DMS 273 (cell line): ENCODE data around the gene CTXND1.
"Not testable (repeated sequence)": the region's sequence is repeated elsewhere in the genome, so short reads cannot be mapped to it uniquely, and the experiment has no call there.

ENCODE experiments used
- DNase-seq: peaks from one replicate; lab custom pipeline; 2025; ENCODE audit not compliant: unreplicated experiment; lab: John Stamatoyannopoulos, UW

The CTXND1 gene

DNA sequence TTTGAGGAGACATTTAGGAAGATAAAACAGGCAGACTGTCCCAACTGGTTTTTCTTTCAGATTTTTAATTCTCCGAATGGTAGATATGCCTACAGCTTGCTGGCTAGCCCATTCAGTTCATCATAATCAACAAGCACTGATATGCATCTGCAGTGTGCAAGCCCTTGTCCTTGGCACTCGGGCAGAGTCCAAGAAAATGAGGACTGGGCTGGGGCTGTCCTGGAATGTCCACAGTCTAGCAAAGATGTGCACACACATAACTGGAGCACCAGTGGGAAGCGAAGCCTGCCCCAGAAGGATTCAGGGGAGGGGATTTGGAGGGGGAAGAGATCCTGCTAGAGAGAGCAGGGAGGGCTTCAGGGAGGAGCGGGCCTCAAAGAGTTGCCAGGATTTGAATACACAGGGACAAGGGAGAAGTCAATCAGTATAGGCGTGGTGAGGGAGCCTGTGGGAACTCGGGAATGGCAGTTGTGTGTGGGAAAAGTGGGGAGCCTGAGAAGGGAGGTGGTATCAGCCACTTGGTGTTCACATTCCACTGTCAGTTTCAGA is 90.5 kb downstream of the CTXND1 start:
- DNase-seq, result no peak

DNA sequence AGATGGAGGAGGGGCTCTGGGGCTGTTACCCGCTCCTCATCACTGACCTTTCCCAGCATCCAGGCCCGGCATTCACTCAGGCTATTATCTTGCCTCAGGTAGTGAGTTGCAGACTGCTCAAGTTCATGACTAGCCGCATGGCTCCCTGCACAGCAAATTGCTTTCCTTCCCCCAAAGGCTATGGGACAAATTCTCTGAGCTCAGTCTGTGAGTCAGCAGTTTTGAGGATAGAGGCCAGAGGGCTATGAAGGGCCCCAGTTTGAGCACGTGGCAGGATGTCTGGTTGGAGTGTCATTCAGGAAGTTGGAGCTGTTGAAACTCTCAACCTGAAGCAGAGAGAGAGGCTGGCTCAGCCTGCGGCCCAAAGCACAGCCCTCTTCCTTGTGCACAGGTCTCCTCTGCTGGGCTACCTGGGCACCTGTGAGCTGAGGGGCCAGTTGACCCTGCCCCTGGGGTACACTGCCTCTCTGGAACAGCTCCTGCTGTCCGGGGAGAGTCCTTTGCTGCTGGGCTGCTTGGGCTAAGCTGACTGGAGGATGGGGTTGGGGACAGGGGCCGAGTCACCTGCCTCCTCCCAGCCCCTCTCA is 91.3 kb downstream of the CTXND1 start:
- DNase-seq, result no peak

DNA sequence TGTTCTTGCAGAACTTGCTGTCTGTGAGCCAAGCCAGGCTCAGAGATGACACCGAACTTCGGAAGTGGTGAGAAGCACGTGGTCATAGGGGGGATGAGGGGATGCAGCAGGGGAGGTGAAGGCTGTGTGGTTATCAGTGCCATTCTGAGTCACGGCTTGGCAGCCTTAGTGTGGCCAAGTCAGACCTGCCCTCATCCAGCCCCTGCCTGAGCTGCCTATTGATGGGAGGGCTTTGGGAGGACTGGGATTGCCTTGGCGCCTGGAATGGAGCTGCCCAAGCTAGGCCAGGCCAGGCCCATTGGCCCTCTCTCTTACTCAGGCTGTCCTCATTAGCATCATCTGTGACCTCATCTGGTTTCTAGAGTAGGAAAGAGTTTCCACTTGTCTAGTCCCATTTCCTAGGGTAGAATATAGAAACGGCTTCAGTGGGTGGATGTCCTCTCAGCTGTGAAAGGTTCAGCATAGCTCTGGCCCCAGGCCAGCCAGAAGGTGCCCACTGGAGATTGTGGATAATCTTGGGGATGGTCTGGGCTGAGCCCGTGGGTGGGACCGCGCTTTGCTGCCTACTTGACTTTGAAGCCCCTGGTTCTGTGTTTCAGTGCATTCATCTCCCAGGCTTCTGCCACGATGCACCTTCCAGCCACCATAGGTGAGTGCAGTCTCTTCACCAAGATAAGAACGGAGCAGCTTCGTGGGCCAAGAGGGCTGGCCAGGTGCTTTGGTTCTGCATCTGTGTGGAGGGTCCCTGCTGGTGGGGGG is 92.0 kb downstream of the CTXND1 start:
- DNase-seq, result no peak

GRCh38 chr15:80159301-80159700 is 92.7 kb downstream of the CTXND1 start:
- no peak for DNase-seq

- DNase-seq, result peak; percentile 20
These were observed 94.8 kb downstream of the CTXND1 start for GRCh38 chr15:80157215-80157614.

DNA sequence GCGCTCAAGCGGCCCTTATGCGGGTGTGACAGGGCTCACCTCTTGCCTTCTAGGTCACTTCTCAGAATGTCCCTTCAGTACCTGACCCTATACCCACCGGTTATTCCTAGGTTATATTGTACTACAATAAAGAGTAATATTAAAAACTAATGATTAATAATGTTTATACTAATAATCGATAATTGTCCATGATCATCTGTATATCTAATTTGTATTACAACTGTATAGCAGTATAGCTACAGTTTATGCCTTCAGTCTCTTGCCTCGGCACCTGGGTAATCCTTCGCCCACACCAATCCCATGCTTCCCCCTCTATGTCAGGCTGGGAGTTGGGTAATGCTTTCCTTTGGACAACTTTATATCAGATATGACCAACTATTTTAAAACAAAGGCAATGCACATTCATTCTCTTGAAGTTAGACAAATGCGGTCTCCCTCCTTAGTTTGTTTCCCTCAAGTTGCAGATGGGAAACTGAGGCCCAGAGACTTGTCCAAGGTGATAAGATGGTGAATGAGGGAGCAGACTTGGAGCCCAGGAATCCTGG is 95.8 kb downstream of the CTXND1 start:
- no peak for DNase-seq

DNA sequence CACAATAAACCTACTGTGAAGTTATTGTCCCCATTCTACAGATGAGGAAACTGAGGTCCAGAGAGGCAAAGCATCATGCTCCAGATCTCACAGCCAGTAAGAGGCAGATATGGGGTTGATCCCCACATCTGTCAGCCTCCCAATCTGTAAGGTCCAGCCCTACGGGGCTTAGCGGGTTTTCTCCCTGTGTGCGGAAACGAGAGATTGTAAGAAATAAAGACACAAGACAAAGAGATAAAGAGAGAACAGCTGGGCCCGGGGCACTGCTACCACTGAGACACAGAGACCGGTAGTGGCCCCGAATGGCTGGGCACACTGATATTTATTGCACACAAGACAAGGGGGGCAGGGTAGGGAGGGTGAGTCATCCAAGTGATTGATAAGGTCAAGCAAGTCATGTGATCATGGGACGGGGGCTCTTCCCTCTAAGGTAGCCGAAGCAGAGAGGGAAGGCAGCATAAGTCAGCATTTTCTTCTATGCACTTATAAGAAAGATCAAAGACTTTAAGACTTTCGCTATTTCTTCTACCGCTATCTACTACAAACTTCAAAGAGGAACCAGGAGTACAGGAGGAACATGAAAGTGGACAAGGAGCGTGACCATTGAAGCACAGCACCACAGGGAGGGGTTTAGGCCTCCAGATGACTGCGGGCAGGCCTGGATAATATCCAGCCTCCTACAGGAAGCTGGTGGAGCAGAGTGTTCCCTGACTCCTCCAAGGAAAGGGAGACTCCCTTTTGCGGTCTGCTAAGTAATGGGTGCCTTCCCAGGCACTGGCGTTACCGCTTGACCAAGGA is 96.4 kb downstream of the CTXND1 start:
- DNase-seq, result not testable (repeated sequence)

DNA sequence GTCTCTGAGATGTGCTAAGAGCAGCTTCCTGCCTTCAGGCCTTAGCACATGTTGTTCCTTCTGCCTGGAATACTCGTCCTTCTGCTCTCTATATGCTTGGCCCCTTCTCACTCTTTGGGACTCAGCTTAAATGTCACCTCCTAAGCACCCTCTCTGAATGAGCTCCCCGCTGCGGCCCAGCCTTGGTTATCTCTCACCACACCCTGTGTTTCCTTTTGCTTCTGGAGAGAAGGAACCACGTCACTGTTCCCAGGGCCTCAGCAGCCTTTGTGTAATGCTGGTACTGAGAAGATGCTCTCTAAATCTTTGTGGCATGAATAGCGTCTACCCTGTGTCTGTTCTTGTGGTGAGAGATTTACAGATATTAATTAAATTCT is 97.0 kb downstream of the CTXND1 start:
- DNase-seq, result no peak

DNA sequence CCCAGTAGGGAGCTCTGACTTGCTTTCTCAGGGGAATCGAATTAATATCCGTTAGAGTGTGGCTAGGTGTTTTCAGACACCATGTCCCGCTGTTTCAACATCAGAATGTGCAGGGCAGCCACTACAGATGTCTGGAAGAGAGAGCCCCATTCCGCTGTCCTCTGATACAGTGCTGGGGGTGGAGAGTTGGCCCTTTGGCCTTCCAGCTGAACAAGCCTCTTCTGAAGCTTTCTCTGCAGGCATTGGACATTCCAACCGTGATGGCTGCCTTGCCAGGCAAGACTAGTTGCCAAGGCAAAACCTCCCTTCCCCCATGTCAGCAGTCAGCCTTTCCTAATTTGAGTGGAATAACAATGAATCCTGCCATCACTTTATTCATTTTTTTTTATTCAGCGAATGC is 97.7 kb downstream of the CTXND1 start:
- DNase-seq, result no peak

GRCh38 chr15:80153900-80154299 is 98.1 kb downstream of the CTXND1 start:
- DNase-seq, result no peak

DNA sequence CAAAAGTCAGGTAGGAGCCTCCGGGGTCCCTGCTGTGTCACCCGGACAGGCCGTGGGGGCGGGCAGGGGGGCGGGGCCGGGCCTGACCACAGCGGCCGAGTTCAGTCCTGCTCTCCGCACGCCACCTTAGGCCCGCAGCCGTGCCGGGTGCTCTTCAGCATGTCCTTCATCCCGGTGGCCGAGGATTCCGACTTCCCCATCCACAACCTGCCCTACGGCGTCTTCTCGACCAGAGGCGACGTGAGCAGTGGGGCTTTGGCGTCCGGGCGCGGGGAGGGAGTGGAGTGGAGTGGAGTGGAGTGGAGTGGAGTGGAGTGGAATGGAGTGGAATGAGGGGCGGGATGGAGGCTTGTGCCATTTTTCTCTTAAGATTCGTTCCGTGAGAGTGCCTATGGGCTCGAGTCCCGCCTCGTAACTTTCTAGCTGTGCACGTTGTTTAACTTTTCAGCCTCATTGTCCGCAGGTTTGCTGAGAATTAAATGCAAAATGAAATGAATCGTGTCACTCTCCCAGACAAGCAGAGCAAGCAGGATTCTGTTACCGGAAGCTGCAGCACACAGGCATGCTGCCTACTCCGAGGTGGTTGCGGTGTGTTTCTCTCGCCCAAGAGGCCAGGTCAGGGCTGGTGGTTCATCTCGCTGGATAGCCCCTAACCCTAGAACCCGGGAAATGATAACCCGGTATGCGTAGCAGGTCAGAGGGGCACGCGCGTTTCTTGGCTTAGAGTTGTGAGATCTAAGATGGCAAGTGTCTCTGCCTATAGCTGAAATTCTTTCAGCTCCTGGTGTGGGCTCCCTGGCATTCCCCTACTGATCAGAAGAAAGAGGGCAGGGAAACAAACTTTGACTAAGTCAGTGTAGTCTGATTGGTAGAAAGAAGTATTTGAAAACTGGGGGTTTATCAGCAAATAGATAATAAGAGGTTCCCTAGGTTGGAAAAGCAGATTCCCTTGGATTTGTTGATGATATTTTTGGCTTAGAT is 98.8 kb downstream of the CTXND1 start, which contains the start of gene FAH:
Gene FAH (plus strand): TSS at position 104 of the 981 bp plus-strand sequence. CDS start 56 bp downstream, at position 160.
- peak; percentile 70 for DNase-seq

DNA sequence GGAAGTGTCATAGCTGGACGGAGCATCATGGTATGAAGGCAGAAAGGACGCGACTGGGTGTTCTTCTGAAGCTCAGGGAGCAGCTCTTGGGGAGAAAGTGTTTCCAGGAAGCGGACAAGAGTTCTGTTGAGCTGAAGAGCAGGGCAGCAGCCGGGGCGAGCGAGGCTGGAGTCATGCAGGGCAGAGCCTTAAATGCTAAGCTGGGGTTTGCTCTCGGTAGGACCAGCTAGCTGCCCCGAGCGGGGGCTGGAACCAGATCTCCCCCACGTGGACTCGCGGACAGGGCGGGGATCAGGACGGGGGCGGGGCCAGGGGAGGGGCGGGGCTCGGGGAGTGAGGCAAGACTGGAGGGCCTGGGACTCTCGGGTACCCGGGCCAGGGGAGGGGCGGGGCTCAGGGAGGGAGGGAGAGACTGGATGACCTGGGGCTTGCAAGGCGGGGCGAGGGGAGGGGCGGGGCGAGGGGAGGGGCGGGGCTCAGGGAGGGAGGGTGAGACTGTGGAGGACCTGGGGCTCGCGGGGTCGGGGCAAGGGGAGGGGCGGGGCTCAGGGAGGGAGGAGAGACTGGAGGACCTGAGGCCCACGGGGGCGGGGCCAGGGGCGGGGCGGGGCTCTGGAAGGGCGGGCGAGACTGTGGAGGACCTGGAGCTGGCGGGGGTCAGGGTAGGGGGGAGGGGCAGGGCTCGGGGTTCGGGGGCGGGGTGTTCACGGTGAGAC is 99.7 kb downstream of the CTXND1 start:
- peak; percentile 92 for DNase-seq

GRCh38 chr15:80151576-80151975 is 100.4 kb downstream of the CTXND1 start:
- DNase-seq, result no peak

DNA sequence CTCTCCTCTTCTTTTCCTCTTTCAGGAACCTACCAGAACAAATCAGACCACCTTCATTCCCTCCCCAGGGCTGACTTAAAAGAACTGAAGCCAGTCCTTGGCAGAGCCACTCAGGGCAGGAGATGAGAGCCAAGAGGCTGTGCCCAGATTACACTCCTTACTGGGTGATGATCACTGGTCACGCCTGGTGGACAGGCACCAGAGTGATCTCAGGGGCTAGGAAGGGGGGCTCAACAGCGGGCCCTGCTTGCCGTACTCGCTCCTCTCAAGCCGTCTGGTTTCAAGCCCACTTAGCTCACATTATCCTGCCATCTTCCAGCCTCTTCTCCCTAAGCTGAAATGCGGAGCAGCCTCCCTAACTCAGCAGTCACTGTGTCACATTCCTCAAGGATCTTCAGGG is 100.9 kb downstream of the CTXND1 start:
- no peak for DNase-seq
